ENCODE data around the gene TREM1. TPM values are rescaled to one million over a fixed set of nuclear protein-coding genes. Genes with fewer than 3 reads are reported as not detected.
"Not testable (repeated sequence)": the region's sequence is repeated elsewhere in the genome, so short reads cannot be mapped to it uniquely, and the experiment has no call there.

TREM1 gene
- total and polyA plus RNA-seq, 4 donors: 0.41 to 1.3 (median 0.52) TPM

DNA sequence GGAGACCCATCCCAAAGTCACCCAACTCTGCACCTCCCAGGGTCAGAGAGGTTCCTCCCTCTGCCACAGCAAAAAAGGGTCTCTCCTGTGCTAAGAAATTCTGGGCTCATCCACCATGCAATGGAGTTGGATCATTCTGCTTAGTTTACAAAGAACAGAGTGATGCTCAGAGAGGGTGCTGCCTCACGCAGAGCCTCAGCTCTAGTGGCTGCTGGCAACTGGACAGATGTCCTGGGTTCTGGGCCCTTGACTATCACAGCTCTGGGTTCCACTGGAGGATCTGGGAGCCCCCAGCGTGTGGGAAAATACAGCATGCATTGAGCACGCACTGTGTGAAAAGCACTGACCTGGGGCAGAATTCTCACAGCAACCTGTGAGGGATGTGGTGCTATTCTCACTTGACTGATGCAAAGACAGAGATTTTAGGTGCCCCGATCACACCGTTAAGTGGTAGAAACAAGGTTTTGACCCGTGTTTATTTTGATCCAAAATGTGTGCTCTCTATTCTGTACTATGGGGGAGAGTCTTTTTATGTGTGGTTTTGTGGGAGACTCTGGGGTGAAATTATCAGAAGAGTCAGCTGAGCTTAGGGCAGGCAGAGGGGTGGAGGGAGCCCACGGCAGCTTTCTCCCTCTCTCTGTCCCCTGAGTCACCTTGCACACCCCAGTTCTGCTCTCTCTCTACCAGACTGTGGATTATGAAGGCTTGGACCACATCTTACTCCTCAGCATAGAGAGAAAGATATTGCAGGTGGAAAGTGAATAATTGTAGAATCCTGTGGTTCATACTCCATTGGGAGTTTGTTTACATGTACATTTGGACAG lies 38.4 kb downstream of the TREM1 start:
- H3K36me3 ChIP-seq (ENCODE audit: control insufficient read depth, insufficient read depth, low read length): no peaks in the 10 kb centered on the region
- H3K4me1 ChIP-seq (ENCODE audit: control insufficient read depth, insufficient read depth, low read length): no peaks in the 10 kb centered on the region
- no peak overlapping the region for H3K27ac ChIP-seq (ENCODE audit: low read depth, low read length)
- WGBS (ENCODE audit: insufficient coverage): 85% methylated on average over 5 of the region's 7 CpGs
- no peaks in the 10 kb centered on the region for H3K9me3 ChIP-seq (ENCODE audit: control insufficient read depth, insufficient read depth, low read length)
- H3K27me3 ChIP-seq (ENCODE audit: control insufficient read depth, insufficient read depth, low read length): no peaks in the 10 kb centered on the region
- no peak for DNase-seq (ENCODE audit: low read depth in 4 of 6, low spot score in 6 of 6)
- H3K4me3 ChIP-seq (ENCODE audit: low read depth, low read length): no peak overlapping the region

- WGBS (ENCODE audit: insufficient coverage): 77% methylated on average over 8 of the region's 9 CpGs
- no peaks in the 10 kb centered on the region for H3K27me3 ChIP-seq (ENCODE audit: control insufficient read depth, insufficient read depth, low read length)
- H3K36me3 ChIP-seq (ENCODE audit: control insufficient read depth, insufficient read depth, low read length): no peaks in the 10 kb centered on the region
- no peak for DNase-seq (ENCODE audit: low read depth in 4 of 6, low spot score in 6 of 6)
- no peak overlapping the region for H3K4me3 ChIP-seq (ENCODE audit: low read depth, low read length)
- no peak overlapping the region for H3K27ac ChIP-seq (ENCODE audit: low read depth, low read length)
- no peaks in the 10 kb centered on the region for H3K4me1 ChIP-seq (ENCODE audit: control insufficient read depth, insufficient read depth, low read length)
- no peaks in the 10 kb centered on the region for H3K9me3 ChIP-seq (ENCODE audit: control insufficient read depth, insufficient read depth, low read length)
These were observed 39.1 kb downstream of the TREM1 start for GRCh38 chr6:41247288-41247865.

GRCh38 chr6:41246529-41246928 lies 40.0 kb downstream of the TREM1 start:
- not testable (repeated sequence) for H3K27ac ChIP-seq (ENCODE audit: low read depth, low read length); H3K27me3 ChIP-seq (ENCODE audit: control insufficient read depth, insufficient read depth, low read length); H3K4me3 ChIP-seq (ENCODE audit: low read depth, low read length); H3K4me1 ChIP-seq (ENCODE audit: control insufficient read depth, insufficient read depth, low read length); H3K36me3 ChIP-seq (ENCODE audit: control insufficient read depth, insufficient read depth, low read length); DNase-seq (ENCODE audit: low read depth in 4 of 6, low spot score in 6 of 6); H3K9me3 ChIP-seq (ENCODE audit: control insufficient read depth, insufficient read depth, low read length)
- WGBS (ENCODE audit: insufficient coverage): no CpG with 5 or more reads among the region's 4 CpGs

DNA sequence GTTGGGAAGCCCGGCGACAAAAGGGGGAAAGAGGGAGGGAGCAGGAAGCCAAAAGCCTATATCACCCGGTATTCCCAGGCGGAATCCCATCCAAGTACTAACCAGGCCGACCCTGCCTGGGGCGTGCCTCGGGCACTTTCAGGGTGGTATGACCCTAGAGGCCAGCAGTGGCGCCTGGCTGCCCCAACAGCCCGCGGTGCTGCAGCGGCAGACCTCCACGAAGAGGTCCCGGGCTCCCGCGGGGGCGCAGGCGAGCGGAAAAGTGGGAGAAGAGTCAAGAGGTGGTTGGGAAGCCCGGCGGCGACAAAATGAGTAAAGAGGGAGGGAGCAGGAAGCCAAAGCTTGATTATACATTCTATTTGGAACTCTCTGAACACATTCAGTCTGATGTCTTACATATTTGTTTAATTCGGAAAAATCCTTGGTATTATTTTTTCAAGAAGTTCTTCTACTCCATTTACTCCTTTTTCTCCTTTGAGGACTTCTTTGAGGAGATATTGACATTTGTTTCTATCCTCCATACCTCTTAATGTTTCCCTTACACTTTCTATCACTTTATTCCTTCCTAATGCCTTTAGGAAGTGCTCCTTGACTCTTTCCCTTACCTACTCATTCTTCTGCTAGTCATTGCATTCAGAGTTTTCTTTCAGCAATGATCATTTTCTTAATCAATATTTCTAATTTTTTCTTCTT lies 46.9 kb downstream of the TREM1 start:
- peaks cover 8% of the 10 kb centered on the region for H3K27me3 ChIP-seq (ENCODE audit: control insufficient read depth, insufficient read depth, low read length)

DNA sequence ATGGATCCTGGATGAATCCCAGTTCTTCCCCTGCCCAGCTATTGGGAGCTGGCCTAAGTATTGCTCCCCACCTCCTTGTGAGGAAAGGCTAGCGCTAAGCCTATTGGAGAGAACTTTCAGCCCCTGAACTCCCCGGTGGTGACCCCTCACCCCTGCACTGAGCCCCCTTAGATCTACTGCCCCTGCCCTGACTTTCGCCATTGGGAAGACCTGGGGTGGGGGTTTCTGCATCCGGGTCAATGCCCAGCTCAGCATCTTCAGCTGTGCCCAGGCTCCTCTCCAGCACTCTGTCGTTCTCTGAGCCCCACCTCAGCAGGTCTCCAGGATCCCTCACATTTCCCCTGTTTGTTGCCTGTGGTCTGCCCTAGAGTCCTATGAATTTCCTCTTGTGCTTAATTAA lies 49.4 kb downstream of the TREM1 start:
- Histone ChIP-seq H3K27me3 (ENCODE audit: control insufficient read depth, insufficient read depth, low read length) (peaks cover 8% of the 10 kb centered on the region), H3K4me1 (ENCODE audit: control insufficient read depth, insufficient read depth, low read length) (peaks cover 3% of the 10 kb centered on the region), H3K36me3 (ENCODE audit: control insufficient read depth, insufficient read depth, low read length) (no peaks in the 10 kb centered on the region), H3K27ac (ENCODE audit: low read depth, low read length) (no peak overlapping the region), H3K4me3 (ENCODE audit: low read depth, low read length) (no peak overlapping the region), H3K9me3 (ENCODE audit: control insufficient read depth, insufficient read depth, low read length) (no peaks in the 10 kb centered on the region)
- no peak for DNase-seq (ENCODE audit: low read depth in 4 of 6, low spot score in 6 of 6)
- WGBS (ENCODE audit: insufficient coverage): 82% methylated on average over 3 of the region's 5 CpGs

More for the DNA sequence above, 46.9 kb downstream of the TREM1 start:
- Histone ChIP-seq H3K27ac (ENCODE audit: low read depth, low read length) (no peak overlapping the region), H3K36me3 (ENCODE audit: control insufficient read depth, insufficient read depth, low read length) (no peaks in the 10 kb centered on the region), H3K4me1 (ENCODE audit: control insufficient read depth, insufficient read depth, low read length) (peaks cover 3% of the 10 kb centered on the region), H3K4me3 (ENCODE audit: low read depth, low read length) (no peak overlapping the region), H3K9me3 (ENCODE audit: control insufficient read depth, insufficient read depth, low read length) (no peaks in the 10 kb centered on the region)
- DNase-seq (ENCODE audit: low read depth in 4 of 6, low spot score in 6 of 6): no peak
- WGBS (ENCODE audit: insufficient coverage): 5% methylated on average over 14 of the region's 22 CpGs

- H3K36me3 ChIP-seq (ENCODE audit: control insufficient read depth, insufficient read depth, low read length): no peaks in the 10 kb centered on the region
- H3K27me3 ChIP-seq (ENCODE audit: control insufficient read depth, insufficient read depth, low read length): peaks cover 8% of the 10 kb centered on the region
- no peak for DNase-seq (ENCODE audit: low read depth in 4 of 6, low spot score in 6 of 6)
- H3K4me3 ChIP-seq (ENCODE audit: low read depth, low read length): no peak overlapping the region
- peaks cover 3% of the 10 kb centered on the region for H3K4me1 ChIP-seq (ENCODE audit: control insufficient read depth, insufficient read depth, low read length)
- no peak overlapping the region for H3K27ac ChIP-seq (ENCODE audit: low read depth, low read length)
- WGBS (ENCODE audit: insufficient coverage): 73% methylated on average over 4 of the region's 4 CpGs
- H3K9me3 ChIP-seq (ENCODE audit: control insufficient read depth, insufficient read depth, low read length): no peaks in the 10 kb centered on the region
These were observed 50.2 kb downstream of the TREM1 start for GRCh38 chr6:41236276-41236675.

DNA sequence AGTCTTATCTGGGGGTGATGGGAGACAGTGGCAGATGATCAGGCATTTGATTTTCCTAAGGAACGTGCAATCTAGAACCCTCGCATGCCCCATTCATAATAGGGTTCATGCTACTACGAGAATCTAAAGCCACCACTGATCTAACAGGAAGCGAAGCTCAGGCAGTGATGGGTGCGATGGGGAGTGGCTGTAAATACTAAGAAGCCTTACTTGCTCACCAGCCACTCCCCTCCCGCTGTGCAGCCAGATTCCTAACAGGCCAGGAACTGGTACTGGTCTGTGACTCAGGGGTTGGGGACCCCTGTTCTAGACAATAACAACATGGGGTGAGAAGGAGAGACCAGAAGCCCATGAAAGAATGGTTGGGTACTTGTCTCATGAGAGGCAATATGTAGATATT lies 53.8 kb downstream of the TREM1 start:
- H3K36me3 ChIP-seq (ENCODE audit: control insufficient read depth, insufficient read depth, low read length): no peaks in the 10 kb centered on the region
- no peak overlapping the region for H3K4me3 ChIP-seq (ENCODE audit: low read depth, low read length)
- no peaks in the 10 kb centered on the region for H3K9me3 ChIP-seq (ENCODE audit: control insufficient read depth, insufficient read depth, low read length)
- H3K4me1 ChIP-seq (ENCODE audit: control insufficient read depth, insufficient read depth, low read length): no peaks in the 10 kb centered on the region
- no peak overlapping the region for H3K27ac ChIP-seq (ENCODE audit: low read depth, low read length)
- no peak for DNase-seq (ENCODE audit: low read depth in 4 of 6, low spot score in 6 of 6)
- 100% methylated on average over 1 of the region's 6 CpGs for WGBS (ENCODE audit: insufficient coverage)
- no peaks in the 10 kb centered on the region for H3K27me3 ChIP-seq (ENCODE audit: control insufficient read depth, insufficient read depth, low read length)

- Histone ChIP-seq H3K27me3 (ENCODE audit: control insufficient read depth, insufficient read depth, low read length) (peaks cover 2% of the 10 kb centered on the region), H3K4me3 (ENCODE audit: low read depth, low read length) (no peak overlapping the region), H3K36me3 (ENCODE audit: control insufficient read depth, insufficient read depth, low read length) (no peaks in the 10 kb centered on the region), H3K9me3 (ENCODE audit: control insufficient read depth, insufficient read depth, low read length) (no peaks in the 10 kb centered on the region), H3K27ac (ENCODE audit: low read depth, low read length) (no peak overlapping the region), H3K4me1 (ENCODE audit: control insufficient read depth, insufficient read depth, low read length) (no peaks in the 10 kb centered on the region)
- 93% methylated on average over 3 of the region's 5 CpGs for WGBS (ENCODE audit: insufficient coverage)
- DNase-seq (ENCODE audit: low read depth in 4 of 6, low spot score in 6 of 6): no peak
These were observed 55.2 kb downstream of the TREM1 start for GRCh38 chr6:41231246-41231645.

DNA sequence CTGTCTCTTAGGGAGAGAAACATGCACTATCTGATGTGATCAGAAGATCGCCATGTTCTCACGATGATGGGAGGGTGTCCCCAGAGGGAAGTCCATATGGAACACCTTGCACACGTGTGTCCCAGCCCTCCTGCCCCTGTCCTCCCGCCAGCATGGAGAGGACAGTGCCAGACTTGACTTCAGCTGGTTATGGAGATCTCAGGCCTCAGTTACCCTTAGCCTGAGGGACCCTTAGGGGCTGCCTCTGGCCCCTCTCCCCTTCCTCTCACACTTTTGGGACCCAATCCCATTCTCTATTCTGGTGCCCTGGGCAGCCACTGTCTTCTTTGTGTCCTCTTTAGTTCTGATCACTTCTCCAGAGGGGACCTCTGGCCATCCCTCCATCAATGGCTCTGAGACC lies 56.8 kb downstream of the TREM1 start:
- Histone ChIP-seq H3K27me3 (ENCODE audit: control insufficient read depth, insufficient read depth, low read length) (peaks cover 2% of the 10 kb centered on the region), H3K27ac (ENCODE audit: low read depth, low read length) (no peak overlapping the region), H3K4me3 (ENCODE audit: low read depth, low read length) (no peak overlapping the region), H3K36me3 (ENCODE audit: control insufficient read depth, insufficient read depth, low read length) (no peaks in the 10 kb centered on the region), H3K4me1 (ENCODE audit: control insufficient read depth, insufficient read depth, low read length) (no peaks in the 10 kb centered on the region), H3K9me3 (ENCODE audit: control insufficient read depth, insufficient read depth, low read length) (no peaks in the 10 kb centered on the region)
- 93% methylated on average over 4 of the region's 4 CpGs for WGBS (ENCODE audit: insufficient coverage)
- no peak for DNase-seq (ENCODE audit: low read depth in 4 of 6, low spot score in 6 of 6)
